ENCODE measurements around the gene RAMP1.
"Not testable (repeated sequence)": the region's sequence is repeated elsewhere in the genome, so short reads cannot be mapped to it uniquely, and the experiment has no call there.

RAMP1 gene

GRCh38 chr2:237863102-237863511 is 3.7 kb downstream of the RAMP1 start:
- no peak overlapping the region for H3K4me3 ChIP-seq (ENCODE audit: low read depth, low read length)

GRCh38 chr2:237863689-237864443 is 4.4 kb downstream of the RAMP1 start:
- no peak overlapping the region for H3K4me3 ChIP-seq (ENCODE audit: low read depth, low read length)

- no peak overlapping the region for H3K4me3 ChIP-seq (ENCODE audit: low read depth, low read length)
These were observed 5.1 kb downstream of the RAMP1 start for GRCh38 chr2:237864444-237864931.

- H3K4me3 ChIP-seq (ENCODE audit: low read depth, low read length), result no peak overlapping the region
These were observed 5.7 kb downstream of the RAMP1 start for GRCh38 chr2:237864940-237865622.

- H3K4me3 ChIP-seq (ENCODE audit: low read depth, low read length), result no peak overlapping the region
These were observed 6.2 kb downstream of the RAMP1 start for GRCh38 chr2:237865623-237866041.

GRCh38 chr2:237866101-237866621 is 6.7 kb downstream of the RAMP1 start:
- H3K4me3 ChIP-seq (ENCODE audit: low read depth, low read length), result no peak overlapping the region

GRCh38 chr2:237867465-237867864 is 8.0 kb downstream of the RAMP1 start:
- H3K4me3 ChIP-seq (ENCODE audit: low read depth, low read length), result no peak overlapping the region

- not testable (repeated sequence) for H3K4me3 ChIP-seq (ENCODE audit: low read depth, low read length)
These were observed 8.7 kb downstream of the RAMP1 start for GRCh38 chr2:237868074-237868473.

- no peak overlapping the region for H3K4me3 ChIP-seq (ENCODE audit: low read depth, low read length)
These were observed 9.4 kb downstream of the RAMP1 start for GRCh38 chr2:237868631-237869342.

- H3K4me3 ChIP-seq (ENCODE audit: low read depth, low read length), result no peak overlapping the region
These were observed 10.1 kb downstream of the RAMP1 start for GRCh38 chr2:237869343-237870102.

- no peak overlapping the region for H3K4me3 ChIP-seq (ENCODE audit: low read depth, low read length)
These were observed 10.7 kb downstream of the RAMP1 start for GRCh38 chr2:237870126-237870525.

GRCh38 chr2:237870754-237871651 is 11.6 kb downstream of the RAMP1 start:
- no peak overlapping the region for H3K4me3 ChIP-seq (ENCODE audit: low read depth, low read length)

- no peak overlapping the region for H3K4me3 ChIP-seq (ENCODE audit: low read depth, low read length)
These were observed 12.9 kb downstream of the RAMP1 start for GRCh38 chr2:237872178-237872887.

- no peak overlapping the region for H3K4me3 ChIP-seq (ENCODE audit: low read depth, low read length)
These were observed 14.0 kb downstream of the RAMP1 start for GRCh38 chr2:237873421-237873831.

- H3K4me3 ChIP-seq (ENCODE audit: low read depth, low read length), result no peak overlapping the region
These were observed 14.6 kb downstream of the RAMP1 start for GRCh38 chr2:237873897-237874551.

- no peak overlapping the region for H3K4me3 ChIP-seq (ENCODE audit: low read depth, low read length)
These were observed 15.2 kb downstream of the RAMP1 start for GRCh38 chr2:237874585-237875161.

- no peak overlapping the region for H3K4me3 ChIP-seq (ENCODE audit: low read depth, low read length)
These were observed 16.0 kb downstream of the RAMP1 start for GRCh38 chr2:237875256-237876060.

Data from iPS-11a (cell line).